Astrocyte (in vitro differentiated cells and primary cell): ENCODE measurements around the gene SORBS2.

Source experiments
- EZH2 ChIP-seq: IDR thresholded peaks from 2 replicates; pipeline ENCODE4 v1.6.1; 2012; ENCODE audit warnings: mild to moderate bottlenecking, low read length, inconsistent platforms; ENCODE audit not compliant: insufficient read depth
- TF ChIP-seq, protein P1 (sequence below): IDR thresholded peaks from 2 replicates; pipeline ENCODE4 v1.5.1; 2011; ENCODE audit warnings: low read depth, mild to moderate bottlenecking, inconsistent platforms, low read length, moderate library complexity; ENCODE audit not compliant: insufficient read depth

GRCh38 chr4:185820146-185821028, 8.4 kb upstream of the SORBS2 start:
- TF ChIP-seq, protein P1, sequence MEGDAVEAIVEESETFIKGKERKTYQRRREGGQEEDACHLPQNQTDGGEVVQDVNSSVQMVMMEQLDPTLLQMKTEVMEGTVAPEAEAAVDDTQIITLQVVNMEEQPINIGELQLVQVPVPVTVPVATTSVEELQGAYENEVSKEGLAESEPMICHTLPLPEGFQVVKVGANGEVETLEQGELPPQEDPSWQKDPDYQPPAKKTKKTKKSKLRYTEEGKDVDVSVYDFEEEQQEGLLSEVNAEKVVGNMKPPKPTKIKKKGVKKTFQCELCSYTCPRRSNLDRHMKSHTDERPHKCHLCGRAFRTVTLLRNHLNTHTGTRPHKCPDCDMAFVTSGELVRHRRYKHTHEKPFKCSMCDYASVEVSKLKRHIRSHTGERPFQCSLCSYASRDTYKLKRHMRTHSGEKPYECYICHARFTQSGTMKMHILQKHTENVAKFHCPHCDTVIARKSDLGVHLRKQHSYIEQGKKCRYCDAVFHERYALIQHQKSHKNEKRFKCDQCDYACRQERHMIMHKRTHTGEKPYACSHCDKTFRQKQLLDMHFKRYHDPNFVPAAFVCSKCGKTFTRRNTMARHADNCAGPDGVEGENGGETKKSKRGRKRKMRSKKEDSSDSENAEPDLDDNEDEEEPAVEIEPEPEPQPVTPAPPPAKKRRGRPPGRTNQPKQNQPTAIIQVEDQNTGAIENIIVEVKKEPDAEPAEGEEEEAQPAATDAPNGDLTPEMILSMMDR = no peak
- TF ChIP-seq EZH2 = no peak
